Keratinocyte (primary cell): ENCODE results near the gene TMEM18. TPM values are rescaled to one million over a fixed set of nuclear protein-coding genes. Genes with fewer than 3 reads are reported as not detected.
A peak's percentile ranks its signal among the peaks of the same experiment; 100 is the strongest.

Source experiments
- DNase-seq: peaks from one replicate; pipeline ENCODE4 v3.0.0-alpha.2; 2011; ENCODE audit warnings: low read depth, missing footprints, low spot score
- FAIRE-seq: peaks from 2 replicates; lab custom pipeline; 2011; peaks lifted over from hg19 to GRCh38; lab: Jason Lieb, UNC
- H2AFZ ChIP-seq: 2 replicates; pipeline ENCODE4 v1.6.0; 2012; ENCODE audit warnings: low read length, control low read depth, inconsistent platforms; ENCODE audit not compliant: control insufficient read depth
- H3K27ac ChIP-seq: 2 replicates; pipeline ENCODE4 v1.5.1; 2011; ENCODE audit warnings: low read length; ENCODE audit not compliant: control insufficient read depth, insufficient read depth
- H3K27me3 ChIP-seq: 3 replicates; pipeline ENCODE4 v1.6.0; 2011; ENCODE audit warnings: low read length; ENCODE audit not compliant: control insufficient read depth, insufficient read depth; ENCODE audit errors: extremely low read depth
- H3K36me3 ChIP-seq, 2 experiments: 2 replicates in 1 of 2; 3 replicates in 1 of 2; pipeline ENCODE4 v1.5.1; 2011; ENCODE audit warnings: low read length in 2 of 2, mild to moderate bottlenecking in 1 of 2; ENCODE audit not compliant: control insufficient read depth in 2 of 2, insufficient read depth in 2 of 2; ENCODE audit errors: extremely low read depth in 1 of 2
- H3K4me1 ChIP-seq: 3 replicates; pipeline ENCODE4 v1.5.1; 2011; ENCODE audit warnings: low read length; ENCODE audit not compliant: control insufficient read depth, insufficient read depth; ENCODE audit errors: extremely low read depth
- H3K4me2 ChIP-seq: 3 replicates; pipeline ENCODE4 v1.6.0; 2011; ENCODE audit warnings: low read depth, low read length; ENCODE audit not compliant: control insufficient read depth, insufficient read depth; ENCODE audit errors: extremely low read depth
- H3K4me3 ChIP-seq, 3 experiments: fragments of 200-600 bp in 1 of 3; sonication (generic) in 1 of 3; 2 replicates in 2 of 3; 3 replicates in 1 of 3; pipeline ENCODE4 v1.5.1; 2011 to 2016; ENCODE audit warnings: low read length in 3 of 3, mild to moderate bottlenecking in 3 of 3, control low read depth in 2 of 3, inconsistent platforms in 1 of 3, low read depth in 1 of 3, mixed read lengths in 1 of 3, mixed run types in 1 of 3, moderate library complexity in 1 of 3; ENCODE audit not compliant: control insufficient read depth in 2 of 3, insufficient read depth in 2 of 3; ENCODE audit errors: extremely low read depth in 1 of 3
- H3K79me2 ChIP-seq: 2 replicates; pipeline ENCODE4 v1.6.0; 2012; ENCODE audit warnings: low read length; ENCODE audit not compliant: control insufficient read depth, insufficient read depth
- H3K9ac ChIP-seq: 3 replicates; pipeline ENCODE4 v1.6.0; 2011; ENCODE audit warnings: low read length; ENCODE audit not compliant: control insufficient read depth, insufficient read depth; ENCODE audit errors: extremely low read depth
- H3K9me1 ChIP-seq: 3 replicates; pipeline ENCODE4 v1.6.0; 2011; ENCODE audit warnings: low read length; ENCODE audit not compliant: control insufficient read depth, insufficient read depth; ENCODE audit errors: extremely low read depth
- H3K9me3 ChIP-seq: 2 replicates; pipeline ENCODE4 v1.5.1; 2012; ENCODE audit warnings: low read depth, low read length; ENCODE audit not compliant: control insufficient read depth
- H4K20me1 ChIP-seq: 3 replicates; pipeline ENCODE4 v1.6.0; 2011; ENCODE audit warnings: low read length; ENCODE audit not compliant: control insufficient read depth, insufficient read depth; ENCODE audit errors: extremely low read depth
- EZH2 ChIP-seq: IDR thresholded peaks from one replicate; pipeline ENCODE4 v1.6.1; 2012; ENCODE audit warnings: inconsistent platforms, mild to moderate bottlenecking, low read length, moderate library complexity
- dilution Hi-C: fragments of 300-500 bp; cut with MboI; formaldehyde crosslinking; loops from one replicate; pipeline ENCODE4 v1.7.0; 2020; ENCODE audit warnings: low sequenced_read_pairs; ENCODE audit not compliant: extremely low pct_ligation_motif_present
- polyA plus RNA-seq, 5 experiments: library from polyadenylated mRNA; depleted of rRNA in 3 of 5; stranded (reverse) in 3 of 5; stranded (forward) in 1 of 5; unstranded in 1 of 5; fragments of >200 nt; gene quantifications; 1 replicate in 1 of 5; 2 replicates in 3 of 5; 3 replicates in 1 of 5; pipeline versions ENCODE4 v1.2.1 to v1.2.3, GENCODE V29; 2011 to 2012; ENCODE audit warnings: missing spikeins in 2 of 5, low read depth in 1 of 5, low replicate concordance in 1 of 5
- TF ChIP-seq, protein P1 (sequence below), 3 experiments: IDR thresholded peaks in 1 of 3; conservative IDR thresholded peaks in 1 of 3; optimal IDR thresholded peaks in 1 of 3; 2 replicates in 2 of 3; 3 replicates in 1 of 3; pipeline versions ENCODE3 to v1.5.1; 2011; ENCODE audit warnings: low read length in 3 of 3, mild to moderate bottlenecking in 3 of 3, moderate library complexity in 2 of 3, control low read depth in 1 of 3, inconsistent platforms in 1 of 3; ENCODE audit not compliant: insufficient read depth in 2 of 3; ENCODE audit errors: extremely low read depth in 1 of 3

The TMEM18 gene
- polyA plus RNA-seq, 1 donor (not counting 4 experiments of a cell fraction or from before 2014, with no cell fraction given) = 27.7 TPM

DNA sequence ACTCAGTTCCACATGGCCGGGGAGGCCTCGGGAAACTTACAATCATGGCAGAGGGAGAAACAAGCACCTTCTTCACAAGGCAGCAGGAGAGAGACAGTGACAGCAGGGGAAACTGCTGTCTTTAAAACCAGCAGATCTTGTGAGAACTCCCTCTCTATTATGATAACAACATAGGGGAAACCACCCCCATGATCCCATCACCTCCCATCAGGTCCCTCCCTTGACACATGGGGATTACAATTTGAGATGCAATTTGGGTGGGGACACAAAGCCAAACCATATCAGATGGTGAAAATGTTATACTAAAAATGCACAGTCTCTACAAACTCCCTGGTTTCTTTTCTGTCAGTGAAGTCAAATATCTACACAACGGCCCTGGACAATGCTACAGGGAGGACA, 9.2 kb downstream of the TMEM18 start:
- Histone ChIP-seq H3K27me3 (no peaks in the 10 kb centered on the region), H3K4me3 (no peak overlapping the region), H2AFZ (no peak overlapping the region), H3K79me2 (peaks cover 6% of the 10 kb centered on the region), H3K36me3 (peaks cover 16 to 19% of the 10 kb centered on the region in 2 experiments), H3K4me2 (no peak overlapping the region), H3K9me1 (no peaks in the 10 kb centered on the region), H3K9me3 (peaks cover 5% of the 10 kb centered on the region), H3K4me1 (no peaks in the 10 kb centered on the region), H3K9ac (no peak overlapping the region), H3K27ac (no peak overlapping the region), H4K20me1 (no peaks in the 10 kb centered on the region)
- dilution Hi-C loops = no loop called here
- TF ChIP-seq, protein P1, sequence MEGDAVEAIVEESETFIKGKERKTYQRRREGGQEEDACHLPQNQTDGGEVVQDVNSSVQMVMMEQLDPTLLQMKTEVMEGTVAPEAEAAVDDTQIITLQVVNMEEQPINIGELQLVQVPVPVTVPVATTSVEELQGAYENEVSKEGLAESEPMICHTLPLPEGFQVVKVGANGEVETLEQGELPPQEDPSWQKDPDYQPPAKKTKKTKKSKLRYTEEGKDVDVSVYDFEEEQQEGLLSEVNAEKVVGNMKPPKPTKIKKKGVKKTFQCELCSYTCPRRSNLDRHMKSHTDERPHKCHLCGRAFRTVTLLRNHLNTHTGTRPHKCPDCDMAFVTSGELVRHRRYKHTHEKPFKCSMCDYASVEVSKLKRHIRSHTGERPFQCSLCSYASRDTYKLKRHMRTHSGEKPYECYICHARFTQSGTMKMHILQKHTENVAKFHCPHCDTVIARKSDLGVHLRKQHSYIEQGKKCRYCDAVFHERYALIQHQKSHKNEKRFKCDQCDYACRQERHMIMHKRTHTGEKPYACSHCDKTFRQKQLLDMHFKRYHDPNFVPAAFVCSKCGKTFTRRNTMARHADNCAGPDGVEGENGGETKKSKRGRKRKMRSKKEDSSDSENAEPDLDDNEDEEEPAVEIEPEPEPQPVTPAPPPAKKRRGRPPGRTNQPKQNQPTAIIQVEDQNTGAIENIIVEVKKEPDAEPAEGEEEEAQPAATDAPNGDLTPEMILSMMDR (optimal IDR thresholded peaks at IDR 0.05 in 1 of 3, IDR thresholded peaks at IDR 0.05 in 1 of 3, conservative IDR thresholded peaks at IDR 0.05 in 1 of 3; ENCODE audit: extremely low read depth in 1 of 3, insufficient read depth in 2 of 3, low read length in 3 of 3) = no peak
- TF ChIP-seq EZH2 = no peak
- DNase-seq = no peak
- no peak for FAIRE-seq

DNA sequence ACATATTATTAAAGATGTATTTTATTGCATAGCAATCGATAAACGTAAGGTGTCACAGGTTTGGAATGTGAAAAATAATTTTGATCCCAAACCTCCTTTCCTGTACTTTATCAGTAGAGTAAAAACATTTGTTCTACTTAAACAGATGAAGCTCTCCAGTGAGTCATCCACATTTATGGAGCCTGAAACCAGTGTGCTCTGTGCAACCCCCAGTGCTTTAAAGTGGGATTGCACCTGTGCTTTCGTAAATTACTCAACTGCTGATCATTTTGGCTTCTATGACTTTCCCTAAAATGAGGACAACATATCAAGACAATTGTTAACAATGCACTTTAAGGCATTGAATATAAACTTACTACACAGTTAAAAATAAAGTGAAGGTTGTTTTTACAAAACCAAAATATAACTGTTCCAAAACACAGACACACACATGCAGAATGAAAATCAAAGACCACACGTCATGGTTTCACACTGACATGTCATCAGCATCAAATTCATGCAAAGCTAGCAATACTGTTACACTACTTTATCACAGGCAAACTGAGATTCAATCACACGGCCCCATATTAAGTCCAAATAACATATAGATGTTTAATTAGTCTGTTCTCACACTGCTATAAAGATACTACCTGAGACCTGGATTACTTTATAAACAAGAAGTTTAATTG, 9.7 kb downstream of the TMEM18 start:
- Histone ChIP-seq H3K4me3 (no peak overlapping the region), H3K79me2 (peaks cover 2% of the 10 kb centered on the region), H3K27me3 (no peaks in the 10 kb centered on the region), H3K27ac (no peak overlapping the region), H3K4me2 (no peak overlapping the region), H3K9ac (no peak overlapping the region), H3K36me3 (peaks cover 14 to 17% of the 10 kb centered on the region in 2 experiments), H3K4me1 (no peaks in the 10 kb centered on the region), H2AFZ (no peak overlapping the region), H4K20me1 (no peaks in the 10 kb centered on the region), H3K9me3 (peaks cover 5% of the 10 kb centered on the region), H3K9me1 (no peaks in the 10 kb centered on the region)
- FAIRE-seq (peak; percentile 70), DNase-seq (peak; percentile 25)
- TF ChIP-seq EZH2 = no peak
- TF ChIP-seq, protein P1 (optimal IDR thresholded peaks at IDR 0.05 in 1 of 3, IDR thresholded peaks at IDR 0.05 in 1 of 3, conservative IDR thresholded peaks at IDR 0.05 in 1 of 3; ENCODE audit: extremely low read depth in 1 of 3, insufficient read depth in 2 of 3, low read length in 3 of 3) = peak; percentile 54 to 73 (median 57)
- dilution Hi-C loops = no loop called here
